Peyer's patch (tissue), 4 donors: ENCODE data around the gene DCHS2. TPM values are rescaled to one million over a fixed set of nuclear protein-coding genes. Genes with fewer than 3 reads are reported as not detected.
"Not testable (repeated sequence)": the region's sequence is repeated elsewhere in the genome, so short reads cannot be mapped to it uniquely, and the experiment has no call there.

ENCODE experiments used
- DNase-seq, 3 donors: peaks; one replicate each; pipeline ENCODE4 v3.0.0-alpha.2; 2017 to 2019
- H3K27ac ChIP-seq, 4 donors: fragments of 200-600 bp; sonication (generic); one replicate each; pipeline ENCODE4 v1.5.1; 2016 to 2019
- H3K27me3 ChIP-seq, 2 donors: fragments of 200-600 bp; sonication (generic); one replicate each; pipeline ENCODE4 v1.5.1; 2019
- H3K36me3 ChIP-seq, 3 donors: fragments of 200-600 bp; sonication (generic); one replicate each; pipeline ENCODE4 v1.5.1; 2016 to 2019
- H3K4me1 ChIP-seq, 4 donors: fragments of 200-600 bp; sonication (generic); one replicate each; pipeline ENCODE4 v1.5.1; 2016 to 2019
- H3K4me3 ChIP-seq, 4 donors: fragments of 200-600 bp; sonication (generic); 1 replicate in 3 of 4; 2 replicates in 1 of 4; pipeline ENCODE4 v1.5.1; 2016 to 2019; ENCODE audit warnings: mild to moderate bottlenecking in 1 of 4
- H3K9me3 ChIP-seq, 4 donors: fragments of 200-600 bp; sonication (generic); one replicate each; pipeline ENCODE4 v1.5.1; 2016 to 2019; ENCODE audit warnings: mild to moderate bottlenecking in 1 of 4
- POLR2A ChIP-seq, 2 donors: fragments of 450-650 bp; IDR thresholded peaks; one replicate each; pipeline ENCODE4 v1.5.1; 2017; ENCODE audit warnings: antibody characterized with exemption in 2 of 2, mild to moderate bottlenecking in 2 of 2, moderate library complexity in 2 of 2
- total RNA-seq, 4 donors: library from RNA; depleted of rRNA; stranded (reverse); fragments of >200 nt; gene quantifications; one replicate each; pipeline ENCODE4 v1.1.0, GENCODE V29; 2016
- TF ChIP-seq, protein P1 (sequence below), 6 experiments: fragments of 450-650 bp in 4 of 6; fragments of 200-600 bp in 2 of 6; sonication (generic) in 1 of 6; IDR thresholded peaks; one replicate each; pipeline ENCODE4 v1.5.1; 2017 to 2019; ENCODE audit warnings: antibody characterized with exemption in 6 of 6, mild to moderate bottlenecking in 3 of 6, moderate library complexity in 1 of 6

The DCHS2 gene
- total RNA-seq, 4 donors from 2014 or later = 0.28 to 0.88 (median 0.67) TPM; not detected in 1

DNA sequence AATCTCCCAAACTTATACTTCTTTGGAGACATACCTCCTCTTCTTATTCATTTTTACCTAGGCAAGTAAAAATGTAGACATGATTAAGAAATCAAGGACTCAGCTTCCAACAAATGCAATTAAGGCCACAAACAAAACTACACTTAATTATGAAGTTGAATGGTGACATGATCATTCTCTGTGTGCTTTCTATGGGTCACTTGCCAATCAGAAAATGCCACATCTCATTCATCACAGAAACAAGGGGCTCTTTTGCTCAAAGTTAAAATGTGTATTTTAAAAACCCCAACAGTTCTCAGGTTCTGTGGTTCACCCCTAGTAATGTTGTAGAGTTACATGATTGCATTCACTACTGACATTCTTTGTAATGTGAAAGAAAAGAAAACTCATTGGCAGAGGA, 273.5 kb downstream of the DCHS2 start:
- Histone ChIP-seq H3K36me3 (no peaks in the 10 kb centered on the region), H3K27ac (no peak overlapping the region), H3K9me3 (no peaks in the 10 kb centered on the region), H3K27me3 (no peaks in the 10 kb centered on the region), H3K4me1 (no peaks in the 10 kb centered on the region), H3K4me3 (no peak overlapping the region)
- DNase-seq = no peak
- TF ChIP-seq POLR2A (IDR thresholded peaks at IDR 0.05) = no peak
- TF ChIP-seq, protein P1, sequence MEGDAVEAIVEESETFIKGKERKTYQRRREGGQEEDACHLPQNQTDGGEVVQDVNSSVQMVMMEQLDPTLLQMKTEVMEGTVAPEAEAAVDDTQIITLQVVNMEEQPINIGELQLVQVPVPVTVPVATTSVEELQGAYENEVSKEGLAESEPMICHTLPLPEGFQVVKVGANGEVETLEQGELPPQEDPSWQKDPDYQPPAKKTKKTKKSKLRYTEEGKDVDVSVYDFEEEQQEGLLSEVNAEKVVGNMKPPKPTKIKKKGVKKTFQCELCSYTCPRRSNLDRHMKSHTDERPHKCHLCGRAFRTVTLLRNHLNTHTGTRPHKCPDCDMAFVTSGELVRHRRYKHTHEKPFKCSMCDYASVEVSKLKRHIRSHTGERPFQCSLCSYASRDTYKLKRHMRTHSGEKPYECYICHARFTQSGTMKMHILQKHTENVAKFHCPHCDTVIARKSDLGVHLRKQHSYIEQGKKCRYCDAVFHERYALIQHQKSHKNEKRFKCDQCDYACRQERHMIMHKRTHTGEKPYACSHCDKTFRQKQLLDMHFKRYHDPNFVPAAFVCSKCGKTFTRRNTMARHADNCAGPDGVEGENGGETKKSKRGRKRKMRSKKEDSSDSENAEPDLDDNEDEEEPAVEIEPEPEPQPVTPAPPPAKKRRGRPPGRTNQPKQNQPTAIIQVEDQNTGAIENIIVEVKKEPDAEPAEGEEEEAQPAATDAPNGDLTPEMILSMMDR (IDR thresholded peaks at IDR 0.05) = no peak

DNA sequence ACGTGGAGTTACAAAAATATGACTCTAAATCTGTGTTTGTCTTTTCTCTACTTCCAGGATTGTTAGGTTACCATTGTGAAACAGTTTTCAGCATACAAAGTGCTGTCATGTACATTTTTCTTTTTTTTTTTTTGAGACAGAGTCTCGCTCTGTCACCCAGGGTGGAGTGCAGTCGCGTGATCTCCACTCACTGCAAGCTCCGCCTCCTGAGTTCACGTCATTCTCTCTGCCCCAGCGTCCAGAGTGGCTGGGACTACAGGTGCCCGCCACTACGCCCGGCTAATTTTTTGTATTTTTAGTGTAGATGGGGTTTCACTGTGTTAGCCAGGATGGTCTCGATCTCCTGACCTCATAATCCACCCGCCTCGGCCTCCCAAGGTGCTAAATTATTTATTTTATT, 274.2 kb downstream of the DCHS2 start:
- not testable (repeated sequence) for H3K36me3 ChIP-seq, H3K9me3 ChIP-seq, H3K27me3 ChIP-seq, H3K4me3 ChIP-seq, H3K4me1 ChIP-seq, H3K27ac ChIP-seq, DNase-seq

DNA sequence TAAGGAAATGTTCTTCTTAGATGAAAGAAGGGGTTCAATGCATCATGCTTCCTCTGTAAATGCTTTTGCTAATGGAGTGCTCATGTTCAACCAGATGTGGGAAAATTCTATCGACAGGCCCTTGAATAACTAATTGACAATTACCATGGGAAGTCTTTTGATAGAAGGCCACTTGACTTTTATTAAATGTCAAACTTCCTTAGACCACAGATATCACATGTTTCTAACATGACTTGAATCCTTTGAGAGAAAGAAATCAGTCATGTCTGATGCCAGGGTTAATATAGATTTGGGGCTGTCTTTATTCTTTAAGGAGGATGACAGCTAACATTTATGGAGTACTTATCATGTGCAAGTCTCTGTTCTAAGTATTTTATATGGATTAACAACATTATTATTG, 280.1 kb downstream of the DCHS2 start:
- DNase-seq = no peak
- H3K9me3 ChIP-seq = no peaks in the 10 kb centered on the region
- no peaks in the 10 kb centered on the region for H3K27me3 ChIP-seq
- H3K4me1 ChIP-seq = no peaks in the 10 kb centered on the region
- no peak overlapping the region for H3K27ac ChIP-seq
- H3K36me3 ChIP-seq = no peaks in the 10 kb centered on the region
- no peak overlapping the region for H3K4me3 ChIP-seq
- TF ChIP-seq POLR2A (IDR thresholded peaks at IDR 0.05) = no peak
- TF ChIP-seq, protein P1 (IDR thresholded peaks at IDR 0.05) = no peak

DNA sequence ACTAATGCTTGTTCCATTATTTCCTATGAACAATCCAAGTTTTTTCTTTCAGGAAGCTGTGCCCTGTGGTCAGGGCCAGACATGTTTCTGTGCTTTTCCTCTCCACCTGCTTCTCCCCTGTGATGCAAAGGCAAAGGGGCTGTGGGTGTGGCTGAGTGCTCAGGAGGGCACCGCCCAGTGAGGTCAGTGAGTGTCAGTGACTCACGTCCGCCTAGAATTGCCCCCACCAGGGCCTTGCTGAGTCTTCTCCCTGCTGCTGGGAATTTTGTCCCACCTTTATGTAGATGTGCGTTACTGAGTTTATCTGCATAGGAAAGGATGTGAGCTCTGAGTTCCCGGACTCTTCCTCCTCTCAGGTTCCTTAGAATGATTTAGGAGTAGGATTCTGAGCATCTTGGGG, 283.2 kb downstream of the DCHS2 start:
- no peak for DNase-seq
- H3K36me3 ChIP-seq = no peaks in the 10 kb centered on the region
- H3K27ac ChIP-seq = no peak overlapping the region
- H3K9me3 ChIP-seq = no peaks in the 10 kb centered on the region
- no peak overlapping the region for H3K4me3 ChIP-seq
- no peaks in the 10 kb centered on the region for H3K27me3 ChIP-seq
- H3K4me1 ChIP-seq = no peaks in the 10 kb centered on the region
- TF ChIP-seq POLR2A (IDR thresholded peaks at IDR 0.05) = no peak
- TF ChIP-seq, protein P1 (IDR thresholded peaks at IDR 0.05) = no peak

DNA sequence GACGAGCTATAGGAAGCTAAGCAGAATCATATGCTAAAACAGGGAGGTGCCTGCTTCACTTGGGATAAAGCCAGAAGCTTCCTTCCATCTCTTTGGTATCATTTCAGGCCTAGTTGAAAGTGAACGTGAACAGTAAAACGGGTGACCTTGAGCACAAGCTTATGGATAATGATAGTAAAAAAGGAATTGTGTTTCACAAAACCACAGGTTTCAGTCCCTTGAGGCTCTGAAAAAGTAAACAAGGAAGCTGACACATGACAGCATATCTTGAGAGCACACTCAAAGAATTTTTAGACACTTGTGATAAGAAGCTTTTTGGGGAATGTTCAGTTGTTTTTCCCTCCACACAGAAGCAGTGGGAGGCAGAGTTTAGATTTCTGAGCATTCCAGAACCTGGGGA, 286.1 kb downstream of the DCHS2 start:
- Histone ChIP-seq H3K36me3 (no peaks in the 10 kb centered on the region), H3K27me3 (no peaks in the 10 kb centered on the region), H3K4me3 (no peak overlapping the region), H3K9me3 (no peaks in the 10 kb centered on the region), H3K4me1 (no peaks in the 10 kb centered on the region), H3K27ac (no peak overlapping the region)
- DNase-seq = no peak
- TF ChIP-seq, protein P1 (IDR thresholded peaks at IDR 0.05) = no peak
- TF ChIP-seq POLR2A (IDR thresholded peaks at IDR 0.05) = no peak

DNA sequence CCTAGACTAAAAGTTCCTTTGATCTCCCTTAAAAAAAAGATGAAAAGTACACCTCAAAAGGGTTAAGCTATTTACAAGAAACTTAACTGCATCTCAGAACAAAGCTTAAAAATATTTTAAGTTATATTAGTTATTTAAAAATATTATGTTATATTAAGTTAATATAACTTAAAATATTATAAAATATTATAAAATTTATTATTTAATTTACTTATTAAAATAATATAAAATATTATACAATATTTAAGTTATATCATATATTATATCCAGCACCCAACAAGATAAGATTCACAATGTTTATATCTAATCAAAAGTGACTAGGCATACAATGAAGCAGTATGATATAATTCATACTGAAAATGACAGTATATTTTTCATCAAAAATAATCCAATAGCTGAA, 296.9 kb downstream of the DCHS2 start:
- no peaks in the 10 kb centered on the region for H3K27me3 ChIP-seq
- no peak for DNase-seq
- H3K9me3 ChIP-seq = no peaks in the 10 kb centered on the region
- no peak overlapping the region for H3K27ac ChIP-seq
- H3K4me1 ChIP-seq = no peaks in the 10 kb centered on the region
- no peak overlapping the region for H3K4me3 ChIP-seq
- no peak for TF ChIP-seq POLR2A (IDR thresholded peaks at IDR 0.05)
- TF ChIP-seq, protein P1 (IDR thresholded peaks at IDR 0.05) = no peak
- no peaks in the 10 kb centered on the region for H3K36me3 ChIP-seq
